ENCODE measurements around the gene NDUFS4.
A peak's percentile ranks its signal among the peaks of the same experiment; 100 is the strongest.
"Not testable (repeated sequence)": the region's sequence is repeated elsewhere in the genome, so short reads cannot be mapped to it uniquely, and the experiment has no call there.

The NDUFS4 gene

DNA sequence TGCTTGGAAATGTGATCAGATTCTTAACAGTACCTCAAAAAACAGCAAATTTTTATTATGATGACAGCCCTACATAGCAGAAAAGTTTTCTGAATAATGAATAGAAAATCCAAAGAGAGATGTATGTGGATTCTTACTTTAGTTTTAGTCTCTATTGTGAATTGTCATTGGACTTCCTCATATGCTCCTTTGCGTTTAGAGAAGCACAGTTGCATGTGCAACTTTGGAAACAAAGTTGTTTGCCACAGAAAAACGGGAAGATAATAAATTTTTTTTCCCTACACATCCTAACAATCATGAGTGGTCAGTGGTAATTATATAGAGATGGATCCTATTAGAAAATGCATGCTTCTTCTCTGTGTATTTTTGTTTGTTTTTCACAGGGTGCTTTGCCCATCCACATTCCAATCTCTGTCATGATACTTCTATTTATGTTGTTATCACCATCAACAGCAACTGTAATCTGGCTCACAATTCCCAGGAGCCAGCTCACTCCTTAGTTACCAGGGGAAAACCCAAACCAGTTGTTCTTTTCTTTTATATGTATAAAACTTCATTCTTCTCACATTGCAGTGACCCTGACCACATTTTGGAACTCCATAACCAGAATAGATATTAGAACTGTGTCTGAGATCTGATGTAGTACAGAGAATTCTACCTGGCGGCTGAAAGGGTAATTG is 118.7 kb downstream of the NDUFS4 start:
- CTCF ChIA-PET, result no interaction called here
- H3K4me3 ChIP-seq (ENCODE audit: low read depth, low read length), result no peak overlapping the region
- DNase-seq (ENCODE audit: low read depth, low spot score), result peak; percentile 4
- POLR2A ChIA-PET, result no interaction called here
- TF ChIP-seq, protein P1, sequence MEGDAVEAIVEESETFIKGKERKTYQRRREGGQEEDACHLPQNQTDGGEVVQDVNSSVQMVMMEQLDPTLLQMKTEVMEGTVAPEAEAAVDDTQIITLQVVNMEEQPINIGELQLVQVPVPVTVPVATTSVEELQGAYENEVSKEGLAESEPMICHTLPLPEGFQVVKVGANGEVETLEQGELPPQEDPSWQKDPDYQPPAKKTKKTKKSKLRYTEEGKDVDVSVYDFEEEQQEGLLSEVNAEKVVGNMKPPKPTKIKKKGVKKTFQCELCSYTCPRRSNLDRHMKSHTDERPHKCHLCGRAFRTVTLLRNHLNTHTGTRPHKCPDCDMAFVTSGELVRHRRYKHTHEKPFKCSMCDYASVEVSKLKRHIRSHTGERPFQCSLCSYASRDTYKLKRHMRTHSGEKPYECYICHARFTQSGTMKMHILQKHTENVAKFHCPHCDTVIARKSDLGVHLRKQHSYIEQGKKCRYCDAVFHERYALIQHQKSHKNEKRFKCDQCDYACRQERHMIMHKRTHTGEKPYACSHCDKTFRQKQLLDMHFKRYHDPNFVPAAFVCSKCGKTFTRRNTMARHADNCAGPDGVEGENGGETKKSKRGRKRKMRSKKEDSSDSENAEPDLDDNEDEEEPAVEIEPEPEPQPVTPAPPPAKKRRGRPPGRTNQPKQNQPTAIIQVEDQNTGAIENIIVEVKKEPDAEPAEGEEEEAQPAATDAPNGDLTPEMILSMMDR (IDR thresholded peaks at IDR 0.05; ENCODE audit: insufficient read depth, low read length, missing control alignments), result no peak

DNA sequence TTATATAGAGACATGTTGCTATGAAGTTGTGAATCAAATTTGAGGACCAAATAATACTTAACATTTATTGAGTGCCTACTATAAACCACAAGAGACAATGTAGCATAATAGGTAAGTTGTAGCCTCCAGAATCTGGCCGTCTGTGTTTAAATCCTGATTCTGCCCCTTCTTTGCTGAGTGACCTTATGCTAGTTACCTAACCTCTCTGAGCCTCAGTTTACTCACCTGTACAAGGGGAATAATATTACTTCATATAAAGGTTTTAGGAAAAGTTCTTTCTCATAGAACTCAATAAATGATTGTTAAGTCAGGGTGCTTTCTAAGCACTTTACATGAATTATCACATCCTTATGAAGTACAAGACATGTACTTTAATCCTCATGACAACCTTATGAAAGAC is 120.6 kb downstream of the NDUFS4 start:
- DNase-seq (ENCODE audit: low read depth, low spot score), result no peak
- CTCF ChIA-PET, result interaction anchor here (1.5 kb wide), 1 partner anchor 9 kb away, joined by 4 read pairs; no protein-coding TSS in a partner anchor
- POLR2A ChIA-PET, result no interaction called here
- H3K4me3 ChIP-seq (ENCODE audit: low read depth, low read length), result no peak overlapping the region
- TF ChIP-seq, protein P1 (IDR thresholded peaks at IDR 0.05; ENCODE audit: insufficient read depth, low read length, missing control alignments), result no peak

DNA sequence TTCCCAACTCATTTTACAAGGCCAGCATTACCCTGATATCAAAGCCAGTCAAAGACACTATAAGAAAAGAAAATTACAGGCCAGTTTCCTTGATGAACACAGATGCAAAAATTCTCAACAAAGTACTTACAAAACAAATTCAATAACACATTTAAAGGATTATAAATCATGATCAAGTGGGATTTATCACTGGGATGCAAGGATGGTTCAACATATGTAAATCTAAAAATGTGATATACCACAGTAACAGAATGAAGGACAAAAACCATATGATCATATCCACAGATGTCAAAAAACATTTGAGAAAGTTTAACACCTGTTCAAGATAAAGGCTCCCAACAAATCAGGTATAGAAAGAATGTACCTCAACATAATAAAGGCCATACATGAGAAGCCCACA is 130.6 kb downstream of the NDUFS4 start:
- H3K4me3 ChIP-seq (ENCODE audit: low read depth, low read length), result no peak overlapping the region
- ChIA-PET CTCF (interaction anchor here (1.1 kb wide), 1 partner anchor 44 kb away, joined by 3 read pairs; no protein-coding TSS in a partner anchor), POLR2A (no interaction called here)
- DNase-seq (ENCODE audit: low read depth, low spot score), result no peak
- TF ChIP-seq, protein P1 (IDR thresholded peaks at IDR 0.05; ENCODE audit: insufficient read depth, low read length, missing control alignments), result no peak

DNA sequence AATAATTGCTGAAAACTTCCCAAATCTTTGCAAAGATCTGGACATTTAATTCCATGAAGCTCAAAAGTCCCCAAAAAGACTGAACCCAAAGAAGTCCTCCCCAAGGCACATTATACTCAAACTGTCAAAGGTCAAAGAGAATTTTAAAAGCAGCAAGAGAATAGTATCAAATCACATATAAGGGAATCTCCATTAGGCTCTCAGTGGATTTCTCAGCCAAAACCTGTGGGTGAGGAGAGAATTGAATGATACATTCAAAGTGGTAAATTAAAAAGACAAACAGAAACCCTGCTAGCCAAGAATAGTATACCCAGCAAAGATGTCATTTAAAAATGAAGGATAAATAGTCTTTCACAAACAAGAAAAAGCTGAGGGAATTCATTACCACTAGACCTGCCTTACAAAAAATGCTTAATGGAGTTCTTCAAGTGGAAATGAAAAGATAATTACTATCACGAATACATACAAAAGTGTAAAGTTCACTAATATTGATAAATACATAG is 134.1 kb downstream of the NDUFS4 start:
- H3K4me3 ChIP-seq (ENCODE audit: low read depth, low read length), result no peak overlapping the region
- no peak for DNase-seq (ENCODE audit: low read depth, low spot score)
- POLR2A ChIA-PET, result no interaction called here
- TF ChIP-seq, protein P1 (IDR thresholded peaks at IDR 0.05; ENCODE audit: insufficient read depth, low read length, missing control alignments), result no peak
- CTCF ChIA-PET, result no interaction called here

DNA sequence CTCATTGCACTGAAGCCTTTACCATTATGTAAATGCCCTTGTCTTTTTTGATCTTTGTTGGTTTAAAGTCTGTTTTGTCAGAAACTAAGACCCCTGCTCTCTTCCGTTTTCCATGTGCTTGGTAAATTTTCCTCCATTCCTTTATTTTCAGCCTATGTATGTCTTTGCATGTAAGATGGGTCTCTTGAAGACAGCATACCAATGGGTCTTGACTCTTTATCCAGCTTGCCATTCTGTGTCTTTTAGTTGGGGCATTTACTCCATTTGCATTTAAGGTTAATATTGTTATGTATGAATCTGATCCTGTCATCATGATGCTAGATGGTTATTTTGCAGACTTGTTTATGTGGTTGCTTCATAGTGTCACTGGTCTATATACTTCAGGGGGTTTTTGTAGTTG is 150.0 kb downstream of the NDUFS4 start:
- CTCF ChIA-PET; H3K4me3 ChIP-seq (ENCODE audit: low read depth, low read length); POLR2A ChIA-PET; DNase-seq (ENCODE audit: low read depth, low spot score): not testable (repeated sequence)

DNA sequence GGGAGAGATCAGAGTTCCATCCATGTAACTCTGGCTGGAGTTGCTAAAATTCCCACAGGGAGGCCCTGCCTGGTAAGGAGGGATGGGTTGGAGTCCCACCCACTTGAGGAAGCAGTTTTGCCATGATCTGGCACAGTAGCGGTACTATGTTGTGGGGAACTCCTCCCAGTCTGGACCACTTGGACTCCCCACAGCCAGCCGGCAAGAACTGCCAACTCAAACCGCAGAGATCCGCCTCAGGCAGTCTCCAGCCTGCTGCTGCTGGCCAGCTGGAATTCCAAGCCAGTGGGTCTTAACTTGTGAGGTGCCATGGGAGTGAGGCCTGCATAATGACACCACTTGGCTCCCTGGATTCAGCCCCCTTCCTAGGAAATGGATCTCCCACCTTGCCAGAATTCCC is 151.9 kb downstream of the NDUFS4 start:
- CTCF ChIA-PET, result no interaction called here
- POLR2A ChIA-PET, result no interaction called here

More for the DNA sequence above, 151.9 kb downstream of the NDUFS4 start:
- no peak overlapping the region for H3K4me3 ChIP-seq (ENCODE audit: low read depth, low read length)
- no peak for DNase-seq (ENCODE audit: low read depth, low spot score)
- TF ChIP-seq, protein P1 (IDR thresholded peaks at IDR 0.05; ENCODE audit: insufficient read depth, low read length, missing control alignments), result no peak

All from AG04449 (cell line).